Activated B cell treated with CpG ODN at 0.5 μM for 24 hours (primary cell): ENCODE data around the gene STYK1. TPM values are rescaled to one million over a fixed set of nuclear protein-coding genes. Genes with fewer than 3 reads are reported as not detected.

ENCODE experiments used
- ATAC-seq: fragments of 200-7000 bp; cut with Tn5 transposase; one replicate; pipeline ENCODE4 v1.10.0; 2021; ENCODE audit warnings: low read depth, mild to moderate bottlenecking, moderate library complexity
- CTCF ChIA-PET: fragments of 350-600 bp; sonication (Branson Sonifier 250); formaldehyde crosslinking; loops from one replicate; lab custom pipeline; 2021; ENCODE audit warnings: antibody characterized with exemption; lab: Charles Lee
- POLR2A ChIA-PET: fragments of 350-600 bp; sonication (Branson Sonifier 250); formaldehyde crosslinking; loops from one replicate; lab custom pipeline; 2021; ENCODE audit warnings: antibody characterized with exemption; lab: Charles Lee
- DNase-seq: peaks from one replicate; pipeline ENCODE4 v3.0.0; 2022
- H3K27ac Mint-ChIP-seq: one replicate; pipeline ENCODE4 v1.8.0; 2020; ENCODE audit warnings: mixed read lengths
- H3K27me3 Mint-ChIP-seq: one replicate; pipeline ENCODE4 v1.8.0; 2021; ENCODE audit warnings: mixed read lengths
- H3K36me3 Mint-ChIP-seq: one replicate; pipeline ENCODE4 v1.8.0; 2021; ENCODE audit warnings: low read depth, mixed read lengths
- H3K4me1 Mint-ChIP-seq: one replicate; pipeline ENCODE4 v1.8.0; 2021; ENCODE audit warnings: mixed read lengths
- H3K4me3 Mint-ChIP-seq: one replicate; pipeline ENCODE4 v1.8.0; 2020; ENCODE audit warnings: mild to moderate bottlenecking, mixed read lengths
- H3K9me3 Mint-ChIP-seq: one replicate; pipeline ENCODE4 v1.8.0; 2020; ENCODE audit warnings: mixed read lengths
- intact Hi-C: fragments of 100-400 bp; cut with micrococcal nuclease; formaldehyde crosslinking; loops from one replicate; pipeline ENCODE4 v1.15.1; 2024
- total RNA-seq: library from RNA; stranded (reverse); gene quantifications from 2 replicates; pipeline ENCODE4 v1.2.3, GENCODE V29; 2022
- TF ChIP-seq, protein P1 (sequence below): fragments of 200-600 bp; IDR thresholded peaks from one replicate; pipeline ENCODE4 v1.8.0; 2022; ENCODE audit warnings: antibody characterized with exemption, mild to moderate bottlenecking

STYK1 gene
- total RNA-seq, 1 donor from 2014 or later, result not detected

DNA sequence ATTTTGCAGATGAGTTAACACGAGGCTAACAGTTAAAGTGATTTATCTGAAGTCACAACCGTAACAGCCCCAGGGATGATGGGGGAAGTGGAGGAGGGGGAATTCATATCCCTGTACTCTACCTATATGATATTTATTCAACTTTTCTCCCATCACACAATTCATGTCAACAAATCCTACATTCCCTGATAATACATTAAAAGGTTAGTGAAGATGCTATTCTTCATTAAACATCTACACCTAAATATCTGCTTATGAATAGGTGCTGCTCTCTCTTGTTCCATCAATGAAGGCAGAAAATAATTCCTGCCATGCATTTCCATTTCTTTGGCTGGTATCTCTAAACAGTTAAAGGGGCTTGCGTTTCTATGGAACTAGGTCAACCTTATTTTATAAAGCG, 42.4 kb upstream of the STYK1 start:
- DNase-seq (no peak), ATAC-seq (no peak)
- no peaks in the 10 kb centered on the region for H3K9me3 Mint-ChIP-seq
- H3K27me3 Mint-ChIP-seq, result peaks cover 6% of the 10 kb centered on the region
- ChIA-PET POLR2A (no interaction called here), CTCF (no interaction called here)
- H3K4me1 Mint-ChIP-seq, result peaks cover 13% of the 10 kb centered on the region
- peaks cover 34% of the 10 kb centered on the region for H3K36me3 Mint-ChIP-seq
- H3K4me3 Mint-ChIP-seq, result no peak overlapping the region
- intact Hi-C loops, result no loop called here
- H3K27ac Mint-ChIP-seq, result no peak overlapping the region
- TF ChIP-seq, protein P1, sequence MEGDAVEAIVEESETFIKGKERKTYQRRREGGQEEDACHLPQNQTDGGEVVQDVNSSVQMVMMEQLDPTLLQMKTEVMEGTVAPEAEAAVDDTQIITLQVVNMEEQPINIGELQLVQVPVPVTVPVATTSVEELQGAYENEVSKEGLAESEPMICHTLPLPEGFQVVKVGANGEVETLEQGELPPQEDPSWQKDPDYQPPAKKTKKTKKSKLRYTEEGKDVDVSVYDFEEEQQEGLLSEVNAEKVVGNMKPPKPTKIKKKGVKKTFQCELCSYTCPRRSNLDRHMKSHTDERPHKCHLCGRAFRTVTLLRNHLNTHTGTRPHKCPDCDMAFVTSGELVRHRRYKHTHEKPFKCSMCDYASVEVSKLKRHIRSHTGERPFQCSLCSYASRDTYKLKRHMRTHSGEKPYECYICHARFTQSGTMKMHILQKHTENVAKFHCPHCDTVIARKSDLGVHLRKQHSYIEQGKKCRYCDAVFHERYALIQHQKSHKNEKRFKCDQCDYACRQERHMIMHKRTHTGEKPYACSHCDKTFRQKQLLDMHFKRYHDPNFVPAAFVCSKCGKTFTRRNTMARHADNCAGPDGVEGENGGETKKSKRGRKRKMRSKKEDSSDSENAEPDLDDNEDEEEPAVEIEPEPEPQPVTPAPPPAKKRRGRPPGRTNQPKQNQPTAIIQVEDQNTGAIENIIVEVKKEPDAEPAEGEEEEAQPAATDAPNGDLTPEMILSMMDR, result no peak

DNA sequence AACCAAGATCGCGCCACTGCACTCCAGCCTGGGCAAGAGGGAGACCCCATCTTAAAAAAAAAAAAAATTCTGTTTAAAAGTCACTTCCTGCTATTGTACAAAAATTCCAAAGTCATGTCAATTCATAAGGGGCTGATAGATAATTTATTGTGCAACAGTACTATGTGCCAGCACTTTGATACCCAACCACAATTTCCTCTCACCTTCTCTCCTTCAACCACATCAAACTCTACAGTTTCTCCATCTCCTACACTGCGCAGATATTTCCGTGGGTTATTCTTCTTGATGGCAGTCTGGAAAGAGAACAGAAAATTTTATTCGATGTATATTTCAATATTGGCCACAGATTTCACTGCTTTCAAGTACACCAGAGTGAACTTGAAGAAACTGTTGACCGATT, 41.6 kb upstream of the STYK1 start:
- no peak for DNase-seq
- Mint-ChIP-seq H3K4me1 (peaks cover 7% of the 10 kb centered on the region), H3K36me3 (peaks cover 36% of the 10 kb centered on the region), H3K9me3 (no peaks in the 10 kb centered on the region), H3K27me3 (peaks cover 6% of the 10 kb centered on the region), H3K27ac (no peak overlapping the region), H3K4me3 (no peak overlapping the region)
- POLR2A ChIA-PET, result no interaction called here
- intact Hi-C loops, result no loop called here
- ATAC-seq, result no peak
- TF ChIP-seq, protein P1, result no peak
- CTCF ChIA-PET, result no interaction called here

DNA sequence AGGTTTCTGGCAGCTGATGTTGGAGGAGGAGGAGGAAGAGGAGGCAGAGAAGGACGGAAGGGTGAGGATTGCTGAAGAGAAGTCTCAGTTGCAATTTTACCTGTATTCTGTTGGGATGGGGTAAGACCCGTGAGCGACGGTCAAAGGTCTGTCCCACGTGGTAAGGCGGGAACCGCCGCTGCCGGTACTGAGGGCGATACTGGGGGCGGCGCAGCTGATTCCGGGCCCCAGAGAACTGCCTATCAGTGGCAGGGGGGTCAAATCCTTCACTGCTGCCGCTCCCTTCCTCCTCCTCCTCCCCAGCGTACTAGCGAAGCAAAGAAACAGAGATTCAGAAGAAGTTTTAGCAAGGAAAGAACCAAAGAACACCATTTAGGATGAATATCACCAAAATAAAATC, 36.0 kb upstream of the STYK1 start:
- intact Hi-C loops, result no loop called here
- ChIA-PET POLR2A (no interaction called here), CTCF (no interaction called here)
- no peaks in the 10 kb centered on the region for H3K9me3 Mint-ChIP-seq
- H3K4me3 Mint-ChIP-seq, result no peak overlapping the region
- no peaks in the 10 kb centered on the region for H3K27me3 Mint-ChIP-seq
- no peak for DNase-seq
- H3K27ac Mint-ChIP-seq, result no peak overlapping the region
- TF ChIP-seq, protein P1, result no peak
- peaks cover 12% of the 10 kb centered on the region for H3K4me1 Mint-ChIP-seq
- no peak for ATAC-seq
- peaks cover 54% of the 10 kb centered on the region for H3K36me3 Mint-ChIP-seq

DNA sequence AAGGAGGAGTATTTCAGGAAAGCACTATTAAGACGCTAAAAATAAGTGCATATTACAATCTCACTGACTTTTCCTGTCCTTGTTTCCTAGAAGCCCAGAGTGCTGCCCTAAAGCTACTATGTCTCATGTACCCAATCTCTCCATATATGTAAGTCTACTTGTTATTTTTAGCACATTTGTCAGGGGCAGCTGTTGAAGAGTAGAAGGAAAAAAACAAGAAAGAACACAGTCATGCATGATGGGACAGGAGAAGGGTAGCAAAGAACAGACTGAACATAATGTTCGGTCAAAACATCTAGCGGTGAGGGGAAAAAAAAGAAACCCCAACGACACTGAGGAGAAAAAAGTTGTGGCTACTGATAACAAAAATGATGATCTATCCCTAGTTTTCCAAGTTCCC, 35.0 kb upstream of the STYK1 start:
- no peak for DNase-seq
- CTCF ChIA-PET, result no interaction called here
- Mint-ChIP-seq H3K9me3 (no peaks in the 10 kb centered on the region), H3K4me1 (peaks cover 12% of the 10 kb centered on the region), H3K36me3 (peaks cover 58% of the 10 kb centered on the region), H3K27me3 (no peaks in the 10 kb centered on the region), H3K27ac (no peak overlapping the region), H3K4me3 (no peak overlapping the region)
- POLR2A ChIA-PET, result no interaction called here
- TF ChIP-seq, protein P1, result no peak
- intact Hi-C loops, result no loop called here
- no peak for ATAC-seq

DNA sequence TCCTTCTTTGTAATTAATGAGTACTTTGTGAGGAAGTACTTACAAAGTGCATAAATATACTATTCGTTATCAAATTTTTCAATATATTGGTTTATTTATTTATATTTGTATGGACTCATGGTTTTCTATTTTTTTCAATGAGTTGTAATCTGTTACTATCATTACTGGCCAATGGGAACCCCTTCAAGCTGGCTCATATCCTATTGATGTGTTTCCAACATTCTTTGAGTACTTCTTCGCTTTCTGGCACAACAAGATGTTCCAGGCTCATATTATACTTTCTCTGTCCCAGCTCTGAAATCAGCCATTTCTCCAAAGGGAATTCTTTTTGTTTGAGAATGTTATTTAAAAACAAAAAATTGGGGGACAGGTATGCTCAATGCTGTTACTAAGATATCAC, 31.8 kb upstream of the STYK1 start:
- ATAC-seq, result no peak
- H3K36me3 Mint-ChIP-seq, result peaks cover 53% of the 10 kb centered on the region
- POLR2A ChIA-PET, result no interaction called here
- no peaks in the 10 kb centered on the region for H3K27me3 Mint-ChIP-seq
- TF ChIP-seq, protein P1, result no peak
- CTCF ChIA-PET, result no interaction called here
- no peak for DNase-seq
- H3K4me1 Mint-ChIP-seq, result peaks cover 15% of the 10 kb centered on the region
- H3K27ac Mint-ChIP-seq, result no peak overlapping the region
- H3K9me3 Mint-ChIP-seq, result no peaks in the 10 kb centered on the region
- intact Hi-C loops, result no loop called here
- H3K4me3 Mint-ChIP-seq, result no peak overlapping the region
